ENCODE data around the gene ZNF248. TPM values are rescaled to one million over a fixed set of nuclear protein-coding genes. Genes with fewer than 3 reads are reported as not detected.

Gene ZNF248
- total and polyA plus RNA-seq, 2 donors (not counting 1 experiment from before 2014, with no cell fraction given): 6.9 to 10.9 TPM

GRCh38 chr10:37774351-37774750 lies 83.1 kb downstream of the ZNF248 start:
- Histone ChIP-seq H3K36me3 (ENCODE audit: control insufficient read depth, insufficient read depth, low read length) (no peaks in the 10 kb centered on the region), H3K4me3 (replicated peaks in 1 of 4; ENCODE audit: control extremely low read depth in 1 of 4, insufficient read depth in 1 of 4, low read depth in 3 of 4, low read length in 4 of 4) (no peak overlapping the region), H3K27me3 (ENCODE audit: control insufficient read depth, insufficient read depth, low read length) (no peaks in the 10 kb centered on the region), H4K20me1 (ENCODE audit: control insufficient read depth, extremely low read depth, insufficient read depth, low read length) (no peaks in the 10 kb centered on the region), H3K79me2 (ENCODE audit: control insufficient read depth, insufficient read depth, low read length) (no peaks in the 10 kb centered on the region), H2AFZ (ENCODE audit: low read length) (no peak overlapping the region), H3K27ac (ENCODE audit: insufficient read depth, low read length) (no peak overlapping the region), H3K9ac (ENCODE audit: insufficient read depth, low read length) (no peak overlapping the region), H3K9me3 (ENCODE audit: control insufficient read depth, insufficient read depth, low read depth, low read length) (no peaks in the 10 kb centered on the region), H3K4me2 (ENCODE audit: extremely low read depth, insufficient read depth, low read length) (no peak overlapping the region), H3K4me1 (ENCODE audit: control insufficient read depth, extremely low read depth, insufficient read depth, low read length) (no peaks in the 10 kb centered on the region)
- TF ChIP-seq EZH2 (IDR thresholded peaks at IDR 0.05; ENCODE audit: low read length, missing control alignments) (no peak), CTCF (conservative IDR thresholded peaks at IDR 0.05 in 1 of 2, IDR thresholded peaks at IDR 0.05 in 1 of 2; ENCODE audit: low read depth in 1 of 2, low read length in 2 of 2) (no peak)
- DNase-seq (ENCODE audit: low read depth in 2 of 2): no peak

- no peak overlapping the region for H2AFZ ChIP-seq (ENCODE audit: low read length)
- no peaks in the 10 kb centered on the region for H4K20me1 ChIP-seq (ENCODE audit: control insufficient read depth, extremely low read depth, insufficient read depth, low read length)
- H3K27me3 ChIP-seq (ENCODE audit: control insufficient read depth, insufficient read depth, low read length): no peaks in the 10 kb centered on the region
- H3K36me3 ChIP-seq (ENCODE audit: control insufficient read depth, insufficient read depth, low read length): no peaks in the 10 kb centered on the region
- H3K4me3 ChIP-seq (replicated peaks in 1 of 4; ENCODE audit: control extremely low read depth in 1 of 4, insufficient read depth in 1 of 4, low read depth in 3 of 4, low read length in 4 of 4): no peak overlapping the region
- H3K9ac ChIP-seq (ENCODE audit: insufficient read depth, low read length): no peak overlapping the region
- no peaks in the 10 kb centered on the region for H3K79me2 ChIP-seq (ENCODE audit: control insufficient read depth, insufficient read depth, low read length)
- H3K4me1 ChIP-seq (ENCODE audit: control insufficient read depth, extremely low read depth, insufficient read depth, low read length): no peaks in the 10 kb centered on the region
- no peak overlapping the region for H3K27ac ChIP-seq (ENCODE audit: insufficient read depth, low read length)
- TF ChIP-seq CTCF (conservative IDR thresholded peaks at IDR 0.05 in 1 of 2, IDR thresholded peaks at IDR 0.05 in 1 of 2; ENCODE audit: low read depth in 1 of 2, low read length in 2 of 2) (no peak), EZH2 (IDR thresholded peaks at IDR 0.05; ENCODE audit: low read length, missing control alignments) (no peak)
- H3K4me2 ChIP-seq (ENCODE audit: extremely low read depth, insufficient read depth, low read length): no peak overlapping the region
- H3K9me3 ChIP-seq (ENCODE audit: control insufficient read depth, insufficient read depth, low read depth, low read length): no peaks in the 10 kb centered on the region
- DNase-seq (ENCODE audit: low read depth in 2 of 2): no peak
These were observed 92.2 kb downstream of the ZNF248 start for GRCh38 chr10:37765216-37765615.

GRCh38 chr10:37763132-37763531 lies 94.3 kb downstream of the ZNF248 start:
- H3K9me3 ChIP-seq (ENCODE audit: control insufficient read depth, insufficient read depth, low read depth, low read length): no peaks in the 10 kb centered on the region
- H2AFZ ChIP-seq (ENCODE audit: low read length): no peak overlapping the region
- H3K27me3 ChIP-seq (ENCODE audit: control insufficient read depth, insufficient read depth, low read length): no peaks in the 10 kb centered on the region
- H3K4me3 ChIP-seq (replicated peaks in 1 of 4; ENCODE audit: control extremely low read depth in 1 of 4, insufficient read depth in 1 of 4, low read depth in 3 of 4, low read length in 4 of 4): no peak overlapping the region
- no peaks in the 10 kb centered on the region for H3K36me3 ChIP-seq (ENCODE audit: control insufficient read depth, insufficient read depth, low read length)
- no peaks in the 10 kb centered on the region for H4K20me1 ChIP-seq (ENCODE audit: control insufficient read depth, extremely low read depth, insufficient read depth, low read length)
- H3K4me1 ChIP-seq (ENCODE audit: control insufficient read depth, extremely low read depth, insufficient read depth, low read length): no peaks in the 10 kb centered on the region
- no peak overlapping the region for H3K9ac ChIP-seq (ENCODE audit: insufficient read depth, low read length)
- no peak for DNase-seq (ENCODE audit: low read depth in 2 of 2)
- no peak overlapping the region for H3K27ac ChIP-seq (ENCODE audit: insufficient read depth, low read length)
- TF ChIP-seq EZH2 (IDR thresholded peaks at IDR 0.05; ENCODE audit: low read length, missing control alignments): no peak
- TF ChIP-seq CTCF (conservative IDR thresholded peaks at IDR 0.05 in 1 of 2, IDR thresholded peaks at IDR 0.05 in 1 of 2; ENCODE audit: low read depth in 1 of 2, low read length in 2 of 2): no peak
- H3K79me2 ChIP-seq (ENCODE audit: control insufficient read depth, insufficient read depth, low read length): no peaks in the 10 kb centered on the region
- H3K4me2 ChIP-seq (ENCODE audit: extremely low read depth, insufficient read depth, low read length): no peak overlapping the region
